Mesendoderm (in vitro differentiated cells): Measurements from ENCODE around the gene CGN. TPM values are rescaled to one million over a fixed set of nuclear protein-coding genes. Genes with fewer than 3 reads are reported as not detected.

Experiments
- DNase-seq: peaks from one replicate; pipeline ENCODE4 v3.0.0; 2013
- H2AK5ac ChIP-seq: 2 replicates; pipeline ENCODE4 v1.6.1; 2013; ENCODE audit warnings: low read length, inconsistent platforms
- H2BK120ac ChIP-seq: 2 replicates; pipeline ENCODE4 v1.6.1; 2013; ENCODE audit warnings: low read depth, mild to moderate bottlenecking, low read length, moderate library complexity, mixed read lengths
- H2BK15ac ChIP-seq: replicated peaks from 2 replicates; pipeline ENCODE4 v1.6.1; 2013; ENCODE audit warnings: low read depth, mild to moderate bottlenecking, moderate library complexity
- H2BK5ac ChIP-seq: 2 replicates; pipeline ENCODE4 v1.6.1; 2013; ENCODE audit warnings: low read length, inconsistent platforms
- H3K18ac ChIP-seq: 2 replicates; pipeline ENCODE4 v1.6.1; 2013; ENCODE audit warnings: mild to moderate bottlenecking, low read length, mixed read lengths
- H3K23ac ChIP-seq: one replicate; pipeline ENCODE4 v1.6.1; 2013; ENCODE audit warnings: low read length
- H3K27ac ChIP-seq: 2 replicates; pipeline ENCODE4 v1.5.1; 2013; ENCODE audit warnings: low read depth, mild to moderate bottlenecking, inconsistent platforms, low read length, moderate library complexity
- H3K27me3 ChIP-seq: 2 replicates; pipeline ENCODE4 v1.6.1; 2013; ENCODE audit warnings: low read length, control low read depth, mild to moderate bottlenecking, inconsistent platforms; ENCODE audit not compliant: insufficient read depth, poor library complexity
- H3K36me3 ChIP-seq: 2 replicates; pipeline ENCODE4 v1.6.1; 2013; ENCODE audit warnings: low read length, inconsistent platforms; ENCODE audit not compliant: control insufficient read depth, insufficient read depth
- H3K4ac ChIP-seq: one replicate; pipeline ENCODE4 v1.6.1; 2013; ENCODE audit warnings: low read depth, mild to moderate bottlenecking, low read length, moderate library complexity
- H3K4me1 ChIP-seq: 2 replicates; pipeline ENCODE4 v1.6.1; 2013; ENCODE audit warnings: low read depth, low read length, inconsistent platforms; ENCODE audit not compliant: control insufficient read depth
- H3K4me2 ChIP-seq: 2 replicates; pipeline ENCODE4 v1.6.1; 2013; ENCODE audit warnings: low read length
- H3K4me3 ChIP-seq: 2 replicates; pipeline ENCODE4 v1.5.1; 2013; ENCODE audit warnings: mild to moderate bottlenecking, low read length
- H3K56ac ChIP-seq: one replicate; pipeline ENCODE4 v1.6.1; 2013; ENCODE audit warnings: low read length
- H3K79me1 ChIP-seq: 2 replicates; pipeline ENCODE4 v1.6.1; 2013; ENCODE audit warnings: low read length, inconsistent platforms
- H3K79me2 ChIP-seq: 2 replicates; pipeline ENCODE4 v1.6.1; 2013; ENCODE audit warnings: mild to moderate bottlenecking, low read length; ENCODE audit not compliant: control insufficient read depth, insufficient read depth
- H3K9ac ChIP-seq: 2 replicates; pipeline ENCODE4 v1.6.1; 2013; ENCODE audit warnings: low read length, inconsistent platforms
- H4K5ac ChIP-seq: one replicate; pipeline ENCODE4 v1.6.1; 2013; ENCODE audit warnings: low read length
- H4K8ac ChIP-seq: one replicate; pipeline ENCODE4 v1.6.1; 2013; ENCODE audit warnings: low read depth, mild to moderate bottlenecking, control low read depth, low read length, moderate library complexity
- WGBS: extraction: QIAGEN DNeasy Blood & Tissue Kit; methylation state at CpG from one replicate; pipeline ENCODE4 v1.1.7; 2013; ENCODE audit warnings: low lambda C conversion rate, missing lambda C conversion rate; ENCODE audit not compliant: insufficient coverage; ENCODE audit errors: extremely low coverage; 5-methylcytosine and 5-hydroxymethylcytosine counted together
- small RNA-seq: library from polyadenylated mRNA; stranded (forward); fragments of <200 nt; extraction: miRNeasy Mini kit (QIAGEN cat#:217004); gene quantifications from one replicate; pipeline ENCODE3, GENCODE V24; 2013; ENCODE audit not compliant: insufficient read depth

The CGN gene

GRCh38 chr1:151584278-151584677 lies 73.1 kb downstream of the CGN start:
- Histone ChIP-seq H2AK5ac (no peak overlapping the region), H3K18ac (no peak overlapping the region), H4K5ac (no peak overlapping the region), H2BK120ac (no peak overlapping the region), H2BK5ac (no peak overlapping the region), H3K4me3 (no peak overlapping the region), H3K4ac (no peak overlapping the region), H4K8ac (no peak overlapping the region), H3K9ac (no peak overlapping the region), H3K27me3 (no peaks in the 10 kb centered on the region), H3K36me3 (peaks cover 1% of the 10 kb centered on the region), H3K4me1 (peaks cover 2% of the 10 kb centered on the region), H3K4me2 (no peak overlapping the region), H3K23ac (no peak overlapping the region), H3K79me1 (no peaks in the 10 kb centered on the region), H2BK15ac (no peak overlapping the region), H3K79me2 (no peaks in the 10 kb centered on the region), H3K56ac (no peak overlapping the region), H3K27ac (no peak overlapping the region)
- no CpG with 5 or more reads among the region's 6 CpGs for WGBS
- peak; percentile 46 for DNase-seq

DNA sequence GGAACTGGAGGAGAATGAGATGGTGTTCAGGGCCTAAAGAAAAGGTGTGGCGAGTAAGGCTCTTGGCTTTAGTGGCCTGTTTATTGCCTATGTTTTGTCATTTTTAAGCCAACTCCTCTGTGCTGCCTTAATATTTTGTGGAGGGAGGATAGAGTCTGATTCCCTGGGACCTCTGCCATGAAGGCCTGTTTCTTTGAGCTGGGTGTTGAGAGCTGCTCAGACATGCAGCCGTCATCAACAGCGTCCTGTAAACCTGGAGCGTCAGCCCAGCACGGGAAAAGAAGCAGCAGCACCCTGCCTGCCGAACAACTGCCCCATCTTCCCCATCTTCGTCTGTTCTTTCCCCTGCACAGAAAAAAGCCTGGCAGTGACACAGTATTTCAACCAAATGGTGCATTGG lies 73.6 kb downstream of the CGN start:
- Histone ChIP-seq H3K27me3 (no peaks in the 10 kb centered on the region), H3K4me2 (no peak overlapping the region), H2BK5ac (no peak overlapping the region), H3K4ac (no peak overlapping the region), H3K79me1 (no peaks in the 10 kb centered on the region), H3K18ac (no peak overlapping the region), H3K4me1 (peaks cover 2% of the 10 kb centered on the region), H2BK120ac (no peak overlapping the region), H3K9ac (no peak overlapping the region), H2BK15ac (no peak overlapping the region), H3K79me2 (no peaks in the 10 kb centered on the region), H3K36me3 (peaks cover 1% of the 10 kb centered on the region), H4K8ac (no peak overlapping the region), H3K23ac (no peak overlapping the region), H2AK5ac (no peak overlapping the region), H3K4me3 (no peak overlapping the region), H3K27ac (no peak overlapping the region), H4K5ac (no peak overlapping the region), H3K56ac (no peak overlapping the region)
- no peak for DNase-seq
- WGBS: no CpG with 5 or more reads among the region's 7 CpGs

DNA sequence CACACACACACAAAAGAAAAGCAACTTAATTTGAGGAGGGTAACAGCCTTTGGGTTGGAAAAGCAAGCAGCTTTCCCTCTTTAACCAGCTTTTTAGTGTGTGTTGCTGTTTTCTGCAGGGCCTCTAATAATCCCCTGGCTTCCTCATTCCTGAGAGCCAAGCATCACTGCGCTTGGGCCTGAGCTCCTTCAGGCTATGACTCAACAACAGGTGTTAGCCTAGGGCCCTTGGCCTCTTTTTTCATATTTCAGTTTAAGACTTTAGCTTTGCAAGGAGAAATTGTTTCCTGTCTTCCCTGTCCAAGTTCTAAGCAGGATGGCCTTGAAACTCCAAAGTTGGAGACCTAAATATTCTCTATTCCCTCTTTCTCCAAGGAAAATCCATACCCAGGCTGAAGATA lies 74.4 kb downstream of the CGN start:
- Histone ChIP-seq H2AK5ac (no peak overlapping the region), H2BK5ac (no peak overlapping the region), H3K23ac (no peak overlapping the region), H4K5ac (no peak overlapping the region), H4K8ac (no peak overlapping the region), H3K79me2 (no peaks in the 10 kb centered on the region), H3K4me1 (peaks cover 2% of the 10 kb centered on the region), H3K4me3 (no peak overlapping the region), H2BK120ac (no peak overlapping the region), H3K79me1 (no peaks in the 10 kb centered on the region), H3K56ac (no peak overlapping the region), H2BK15ac (no peak overlapping the region), H3K18ac (no peak overlapping the region), H3K4me2 (no peak overlapping the region), H3K27me3 (no peaks in the 10 kb centered on the region), H3K9ac (no peak overlapping the region), H3K4ac (no peak overlapping the region), H3K36me3 (peaks cover 1% of the 10 kb centered on the region), H3K27ac (no peak overlapping the region)
- WGBS: no CpG with 5 or more reads among the region's 1 CpG
- peak; percentile 45 for DNase-seq

Small RNA genes lying within 50 kb of the gene (small RNA-seq; reads per million reads assigned to genes)
- not detected for gene MIR554
- gene RF00405: not detected
